ENCODE results near the gene IKZF1.

DNA sequence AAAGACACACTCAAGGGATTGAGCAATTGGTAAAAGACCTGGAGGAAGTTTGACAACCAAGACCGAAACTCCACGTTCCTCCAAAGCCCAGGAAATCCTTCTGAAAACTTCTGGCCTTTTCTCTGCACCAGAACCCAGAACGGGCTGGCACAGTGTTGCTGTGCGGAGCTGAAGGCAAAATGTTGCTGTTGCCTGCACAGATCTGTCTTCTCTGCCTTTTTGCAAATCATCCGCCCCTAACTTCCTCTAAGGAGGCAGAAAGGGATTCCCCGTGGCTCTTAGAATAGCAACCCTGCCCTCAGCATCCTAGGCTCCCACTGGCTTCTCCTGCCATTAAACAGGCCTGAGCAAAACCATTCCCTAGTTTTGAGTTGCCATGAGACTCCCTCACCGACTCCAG is 100.7 kb downstream of the IKZF1 start:
- TF ChIP-seq, protein P1, sequence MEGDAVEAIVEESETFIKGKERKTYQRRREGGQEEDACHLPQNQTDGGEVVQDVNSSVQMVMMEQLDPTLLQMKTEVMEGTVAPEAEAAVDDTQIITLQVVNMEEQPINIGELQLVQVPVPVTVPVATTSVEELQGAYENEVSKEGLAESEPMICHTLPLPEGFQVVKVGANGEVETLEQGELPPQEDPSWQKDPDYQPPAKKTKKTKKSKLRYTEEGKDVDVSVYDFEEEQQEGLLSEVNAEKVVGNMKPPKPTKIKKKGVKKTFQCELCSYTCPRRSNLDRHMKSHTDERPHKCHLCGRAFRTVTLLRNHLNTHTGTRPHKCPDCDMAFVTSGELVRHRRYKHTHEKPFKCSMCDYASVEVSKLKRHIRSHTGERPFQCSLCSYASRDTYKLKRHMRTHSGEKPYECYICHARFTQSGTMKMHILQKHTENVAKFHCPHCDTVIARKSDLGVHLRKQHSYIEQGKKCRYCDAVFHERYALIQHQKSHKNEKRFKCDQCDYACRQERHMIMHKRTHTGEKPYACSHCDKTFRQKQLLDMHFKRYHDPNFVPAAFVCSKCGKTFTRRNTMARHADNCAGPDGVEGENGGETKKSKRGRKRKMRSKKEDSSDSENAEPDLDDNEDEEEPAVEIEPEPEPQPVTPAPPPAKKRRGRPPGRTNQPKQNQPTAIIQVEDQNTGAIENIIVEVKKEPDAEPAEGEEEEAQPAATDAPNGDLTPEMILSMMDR (IDR thresholded peaks at IDR 0.05): no peak
- no peak for TF ChIP-seq POLR2A (IDR thresholded peaks at IDR 0.05)
